Measurements from ENCODE around the gene LRRC74A.

DNA sequence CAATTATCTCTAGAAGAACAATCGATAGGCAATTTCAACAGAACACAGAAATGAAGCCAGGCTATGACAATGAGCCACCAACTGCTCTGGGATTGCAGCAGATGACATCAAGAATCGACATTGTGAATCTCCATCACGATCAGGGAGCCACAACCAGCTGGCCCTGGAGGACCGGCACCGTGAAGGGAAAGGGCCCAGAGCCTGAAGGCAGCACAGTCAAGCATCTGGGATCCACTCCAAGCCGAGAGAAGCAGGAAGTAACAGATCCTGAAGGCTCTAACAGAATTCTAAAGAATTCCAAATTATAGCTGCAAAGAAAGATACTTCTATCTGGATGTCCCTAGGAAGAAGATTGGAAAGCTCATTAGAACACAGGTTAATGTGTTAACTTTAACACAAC, 61.0 kb downstream of the LRRC74A start:
- TF ChIP-seq EZH2phosphoT487 (IDR thresholded peaks at IDR 0.05; ENCODE audit: unreplicated experiment): no peak
- TF ChIP-seq, protein P1, sequence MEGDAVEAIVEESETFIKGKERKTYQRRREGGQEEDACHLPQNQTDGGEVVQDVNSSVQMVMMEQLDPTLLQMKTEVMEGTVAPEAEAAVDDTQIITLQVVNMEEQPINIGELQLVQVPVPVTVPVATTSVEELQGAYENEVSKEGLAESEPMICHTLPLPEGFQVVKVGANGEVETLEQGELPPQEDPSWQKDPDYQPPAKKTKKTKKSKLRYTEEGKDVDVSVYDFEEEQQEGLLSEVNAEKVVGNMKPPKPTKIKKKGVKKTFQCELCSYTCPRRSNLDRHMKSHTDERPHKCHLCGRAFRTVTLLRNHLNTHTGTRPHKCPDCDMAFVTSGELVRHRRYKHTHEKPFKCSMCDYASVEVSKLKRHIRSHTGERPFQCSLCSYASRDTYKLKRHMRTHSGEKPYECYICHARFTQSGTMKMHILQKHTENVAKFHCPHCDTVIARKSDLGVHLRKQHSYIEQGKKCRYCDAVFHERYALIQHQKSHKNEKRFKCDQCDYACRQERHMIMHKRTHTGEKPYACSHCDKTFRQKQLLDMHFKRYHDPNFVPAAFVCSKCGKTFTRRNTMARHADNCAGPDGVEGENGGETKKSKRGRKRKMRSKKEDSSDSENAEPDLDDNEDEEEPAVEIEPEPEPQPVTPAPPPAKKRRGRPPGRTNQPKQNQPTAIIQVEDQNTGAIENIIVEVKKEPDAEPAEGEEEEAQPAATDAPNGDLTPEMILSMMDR (conservative IDR thresholded peaks at IDR 0.05; ENCODE audit: low read depth in 2 of 2): no peak
- no peak for TF ChIP-seq EZH2 (IDR thresholded peaks at IDR 0.05; ENCODE audit: low read depth, unreplicated experiment)
- no peak for TF ChIP-seq REST (IDR thresholded peaks at IDR 0.05; ENCODE audit: unreplicated experiment)
- TF ChIP-seq, protein P2, sequence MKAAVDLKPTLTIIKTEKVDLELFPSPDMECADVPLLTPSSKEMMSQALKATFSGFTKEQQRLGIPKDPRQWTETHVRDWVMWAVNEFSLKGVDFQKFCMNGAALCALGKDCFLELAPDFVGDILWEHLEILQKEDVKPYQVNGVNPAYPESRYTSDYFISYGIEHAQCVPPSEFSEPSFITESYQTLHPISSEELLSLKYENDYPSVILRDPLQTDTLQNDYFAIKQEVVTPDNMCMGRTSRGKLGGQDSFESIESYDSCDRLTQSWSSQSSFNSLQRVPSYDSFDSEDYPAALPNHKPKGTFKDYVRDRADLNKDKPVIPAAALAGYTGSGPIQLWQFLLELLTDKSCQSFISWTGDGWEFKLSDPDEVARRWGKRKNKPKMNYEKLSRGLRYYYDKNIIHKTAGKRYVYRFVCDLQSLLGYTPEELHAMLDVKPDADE (IDR thresholded peaks at IDR 0.05): no peak
- TF ChIP-seq ZNF114 (CRISPR knock-in tag; IDR thresholded peaks at IDR 0.05): no peak
- TF ChIP-seq ZNF462 (CRISPR knock-in tag; IDR thresholded peaks at IDR 0.05): no peak
- TF ChIP-seq NANOG (IDR thresholded peaks at IDR 0.05; ENCODE audit: borderline replicate concordance): no peak
- no peak for TF ChIP-seq JUNB (IDR thresholded peaks at IDR 0.05; ENCODE audit: unreplicated experiment)
- no peak for TF ChIP-seq POLR2AphosphoS5 (IDR thresholded peaks at IDR 0.05; ENCODE audit: low read depth)
- no peak for TF ChIP-seq CREB1 (CRISPR knock-in tag; IDR thresholded peaks at IDR 0.05; ENCODE audit: low read depth)
